NCI-H524 (cell line): ENCODE measurements around the gene TEX36.
"Not testable (repeated sequence)": the region's sequence is repeated elsewhere in the genome, so short reads cannot be mapped to it uniquely, and the experiment has no call there.

Source experiments
- DNase-seq, 2 experiments: peaks; one replicate each; lab custom pipeline; 2025; lab: John Stamatoyannopoulos, UW

The TEX36 gene

GRCh38 chr10:125683063-125683462, at the start of gene TEX36:
TSS of gene TEX36 (minus strand) at chr10:125683163. CDS start at chr10:125682989, 174 bp downstream.
- DNase-seq = no peak

GRCh38 chr10:125727436-125727835, 44.5 kb upstream of the TEX36 start:
- DNase-seq = no peak

- DNase-seq = no peak
These were observed 44.0 kb upstream of the TEX36 start for GRCh38 chr10:125726914-125727313.

GRCh38 chr10:125722811-125723210, 39.8 kb upstream of the TEX36 start:
- DNase-seq = no peak

- DNase-seq = no peak
These were observed 38.1 kb upstream of the TEX36 start for GRCh38 chr10:125721035-125721434.

- DNase-seq = no peak
These were observed 37.0 kb upstream of the TEX36 start for GRCh38 chr10:125720002-125720382.

GRCh38 chr10:125719173-125720001, 36.4 kb upstream of the TEX36 start, which contains the start of gene EDRF1:
TSS of gene EDRF1 (plus strand) at chr10:125719709. CDS start at chr10:125719808, 99 bp downstream.
- DNase-seq = peak; percentile 75 to 92

- DNase-seq = not testable (repeated sequence)
These were observed 31.8 kb upstream of the TEX36 start for GRCh38 chr10:125714728-125715127.

GRCh38 chr10:125711110-125711750, 28.3 kb upstream of the TEX36 start:
- no peak for DNase-seq

GRCh38 chr10:125709553-125710474, 26.9 kb upstream of the TEX36 start:
- DNase-seq = no peak

GRCh38 chr10:125708971-125709503, 26.1 kb upstream of the TEX36 start:
- no peak for DNase-seq

GRCh38 chr10:125707541-125708468, 24.8 kb upstream of the TEX36 start:
- DNase-seq = no peak

GRCh38 chr10:125700355-125700911, 17.5 kb upstream of the TEX36 start:
- no peak for DNase-seq

GRCh38 chr10:125699562-125700143, 16.7 kb upstream of the TEX36 start:
- no peak for DNase-seq

GRCh38 chr10:125698481-125698998, 15.6 kb upstream of the TEX36 start:
- DNase-seq = no peak

- not testable (repeated sequence) for DNase-seq
These were observed 13.9 kb upstream of the TEX36 start for GRCh38 chr10:125696884-125697283.

- DNase-seq = no peak
These were observed 11.9 kb upstream of the TEX36 start for GRCh38 chr10:125694883-125695282.

GRCh38 chr10:125693524-125693847, 10.5 kb upstream of the TEX36 start:
- DNase-seq = no peak

GRCh38 chr10:125692601-125693523, 9.9 kb upstream of the TEX36 start:
- DNase-seq = no peak
